Psoas muscle (tissue), 8 donors: ENCODE results near the gene FBXO3. TPM values are rescaled to one million over a fixed set of nuclear protein-coding genes. Genes with fewer than 3 reads are reported as not detected.
"Not testable (repeated sequence)": the region's sequence is repeated elsewhere in the genome, so short reads cannot be mapped to it uniquely, and the experiment has no call there.

Source experiments
- ATAC-seq, 4 donors: fragments of 200-7000 bp; cut with Tn5 transposase; one replicate each; pipeline ENCODE4 v1.9.1; 2020; ENCODE audit warnings: moderate library complexity in 3 of 4, mild to moderate bottlenecking in 2 of 4
- DNase-seq, 2 donors: peaks; one replicate each; pipeline ENCODE4 v3.0.0-alpha.2; 2020
- H3K27ac ChIP-seq: fragments of 200-600 bp; one replicate; pipeline ENCODE4 v1.8.0; 2022
- H3K27me3 ChIP-seq, 3 donors: fragments of 200-600 bp in 1 of 3; one replicate each; pipeline versions ENCODE4 v1.6.1 to v1.8.0; 2013 to 2022; ENCODE audit warnings: low read length in 2 of 3, mild to moderate bottlenecking in 2 of 3, moderate library complexity in 1 of 3; ENCODE audit not compliant: insufficient read depth in 3 of 3
- H3K36me3 ChIP-seq, 2 donors: fragments of 200-600 bp in 1 of 2; one replicate each; pipeline versions ENCODE4 v1.6.1 to v1.8.0; 2013 to 2022; ENCODE audit warnings: low read depth in 1 of 2, mild to moderate bottlenecking in 1 of 2, moderate library complexity in 1 of 2; ENCODE audit not compliant: insufficient read depth in 1 of 2
- H3K4me1 ChIP-seq: fragments of 200-600 bp; one replicate; pipeline ENCODE4 v1.8.0; 2022
- H3K4me3 ChIP-seq: fragments of 200-600 bp; one replicate; pipeline ENCODE4 v1.8.0; 2022; ENCODE audit warnings: mild to moderate bottlenecking
- H3K9me3 ChIP-seq: fragments of 200-600 bp; one replicate; pipeline ENCODE4 v1.8.0; 2022
- CTCF ChIP-seq: fragments of 200-600 bp; IDR thresholded peaks from one replicate; pipeline ENCODE4 v1.8.0; 2022; ENCODE audit warnings: antibody characterized with exemption
- WGBS, 3 donors: extraction: QIAGEN DNeasy Blood & Tissue Kit; methylation state at CpG; one replicate each; pipeline versions ENCODE4 v1.1.6 to v1.1.7; 2013; 5-methylcytosine and 5-hydroxymethylcytosine counted together
- intact Hi-C, 2 donors: fragments of 100-400 bp; cut with DNase I; formaldehyde crosslinking; loops; one replicate each; pipeline versions ENCODE4 v1.11.0 to v1.14.2; 2022
- polyA plus RNA-seq, 3 donors: library from polyadenylated mRNA; stranded (reverse); fragments of 200-250 nt; gene quantifications; one replicate each; pipeline ENCODE4 v1.2.3, GENCODE V29; 2013
- total RNA-seq, 4 donors: library from RNA; stranded (reverse); fragmentation: NEBNext Ultra II Directional in 2 of 4; extraction: Animal tissue kit (Norgen Biotek cat#: 25700) in 2 of 4; gene quantifications; one replicate each; pipeline versions ENCODE4 v1.2.1 to v1.2.4, GENCODE V29; 2021 to 2023
- donor health status: healthy with polysubstance abuse.
- donor health status: DM: no; HTN: no; CAD: no; lungs with moderate emphysema.
- donor health status: Bipolar disorder and iron deficiency.
- donor health status: healthy.
- donor health status: DM: yes; HTN: yes; CAD: no.
- donor health status: DM: no; HTN: no; CAD: no.
- donor health status: DM: no; HTN: no; CAD: no.
- donor health status: DM: yes; HTN: yes; CAD: no.

The FBXO3 gene
- total and polyA plus RNA-seq, 7 donors: 13.4 to 52.6 (median 36.7) TPM

GRCh38 chr11:33731723-33732531 lies 42.4 kb downstream of the FBXO3 start:
- ATAC-seq (no peak), DNase-seq (no peak)
- Histone ChIP-seq H3K27me3 (no peaks in the 10 kb centered on the region), H3K27ac (peak overlapping the region; percentile 98), H3K4me3 (peak overlapping the region; percentile 96), H3K36me3 (peaks cover 5 to 23% of the 10 kb centered on the region in 2 donors), H3K9me3 (no peaks in the 10 kb centered on the region), H3K4me1 (peaks cover 60% of the 10 kb centered on the region)
- no peak for TF ChIP-seq CTCF
- intact Hi-C loops: no loop called here
- WGBS, 3 donors: 45 to 61% (median 51%) methylated on average over 9 of the region's 9 CpGs

GRCh38 chr11:33730716-33731115 lies 43.6 kb downstream of the FBXO3 start:
- H3K4me1 ChIP-seq: peaks cover 65% of the 10 kb centered on the region
- H3K27ac ChIP-seq: peak overlapping the region; percentile 54

GRCh38 chr11:33729072-33729664 lies 45.2 kb downstream of the FBXO3 start:
- 35 to 41% (median 39%) methylated on average over 5 of the region's 5 CpGs for WGBS, 3 donors
- intact Hi-C loops, DNase-seq, H3K27me3 ChIP-seq, ATAC-seq, H3K9me3 ChIP-seq: not testable (repeated sequence)
- Histone ChIP-seq H3K36me3 (peaks cover 5 to 23% of the 10 kb centered on the region in 2 donors), H3K4me1 (peaks cover 80% of the 10 kb centered on the region), H3K27ac (peak overlapping the region; percentile 54), H3K4me3 (peak overlapping the region; percentile 6)

More at GRCh38 chr11:33730716-33731115, 43.6 kb downstream of the FBXO3 start:
- Histone ChIP-seq H3K27me3 (no peaks in the 10 kb centered on the region), H3K36me3 (peaks cover 5 to 23% of the 10 kb centered on the region in 2 donors), H3K9me3 (no peaks in the 10 kb centered on the region), H3K4me3 (peak overlapping the region; percentile 96)
- intact Hi-C loops: no loop called here
- ATAC-seq (no peak), DNase-seq (no peak)
- TF ChIP-seq CTCF: no peak
- 42 to 58% (median 53%) methylated on average over 7 of the region's 7 CpGs for WGBS, 3 donors

- H3K9me3 ChIP-seq, H3K4me3 ChIP-seq, ATAC-seq, intact Hi-C loops, DNase-seq, H3K27me3 ChIP-seq: not testable (repeated sequence)
- Histone ChIP-seq H3K36me3 (peaks cover 0 to 13% of the 10 kb centered on the region in 2 donors), H3K4me1 (peaks cover 81% of the 10 kb centered on the region), H3K27ac (peak overlapping the region; percentile 44)
- 45 to 57% (median 50%) methylated on average over 1 of the region's 1 CpG for WGBS, 3 donors
Measured at GRCh38 chr11:33727539-33727938, 46.8 kb downstream of the FBXO3 start.

GRCh38 chr11:33725496-33725895 lies 48.8 kb downstream of the FBXO3 start:
- no peak for TF ChIP-seq CTCF
- no peaks in the 10 kb centered on the region for H3K27me3 ChIP-seq
- no peak for ATAC-seq
- H3K27ac ChIP-seq: peak overlapping the region; percentile 96
- DNase-seq: no peak
- 67 to 77% (median 70%) methylated on average over 5 of the region's 5 CpGs for WGBS, 3 donors
- peaks cover 84% of the 10 kb centered on the region for H3K4me1 ChIP-seq
- no peaks in the 10 kb centered on the region for H3K9me3 ChIP-seq
- peak overlapping the region; percentile 15 for H3K4me3 ChIP-seq
- peaks cover 0 to 15% of the 10 kb centered on the region in 2 donors for H3K36me3 ChIP-seq
- intact Hi-C loops: no loop called here
